ENCODE measurements around the gene ANHX.
A peak's percentile ranks its signal among the peaks of the same experiment; 100 is the strongest.

GRCh38 chr12:133181238-133181959 is 54.3 kb downstream of the ANHX start, which contains the start of gene ZNF268:
- TF ChIP-seq CTCF (IDR thresholded peaks at IDR 0.05; ENCODE audit: low read depth, low read length) = peak; percentile 95
- peak; percentile 55; the same call in 1 of the 2 replicates for TF ChIP-seq MAX (IDR thresholded peaks at IDR 0.05; ENCODE audit: low read depth, low read length)
- peak; percentile 82 for TF ChIP-seq POLR2A (IDR thresholded peaks at IDR 0.05; ENCODE audit: extremely low read depth, insufficient read length)
- TF ChIP-seq MYC (IDR thresholded peaks at IDR 0.05; ENCODE audit: low read depth, low read length) = peak; percentile 73; the same call in 1 of the 2 replicates

Data from NB4 (cell line).